ENCODE results near the gene RSPO4. TPM values are rescaled to one million over a fixed set of nuclear protein-coding genes. Genes with fewer than 3 reads are reported as not detected.

The RSPO4 gene
- total RNA-seq, 1 experiment from 2014 or later, result not detected

DNA sequence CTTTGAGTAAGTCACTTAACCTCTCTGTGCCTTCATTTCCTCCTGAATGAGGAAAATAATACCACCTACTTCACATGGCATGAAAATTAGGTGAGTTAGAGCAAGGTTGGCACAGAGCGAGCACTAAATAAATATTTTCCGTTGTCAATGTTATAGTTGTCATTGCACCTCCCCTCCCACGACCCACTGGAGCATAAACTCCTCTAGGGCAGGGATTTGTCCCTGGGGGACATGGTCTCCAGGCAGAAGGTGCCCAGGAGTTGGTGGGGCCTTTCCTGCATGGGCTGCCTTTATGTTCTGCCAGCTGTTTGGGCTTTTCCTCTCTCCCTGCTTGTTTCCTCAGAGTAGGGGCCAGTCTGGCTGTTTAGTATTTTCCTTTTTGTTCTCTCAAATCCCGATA, 84.7 kb downstream of the RSPO4 start:
- Histone ChIP-seq H3K27ac (no peak overlapping the region), H3K4me3 (no peak overlapping the region), H3K9me3 (ENCODE audit: insufficient read depth, low read depth) (no peaks in the 10 kb centered on the region), H3K4me1 (replicated peaks; ENCODE audit: insufficient read depth) (no peaks in the 10 kb centered on the region), H3K9me2 (ENCODE audit: insufficient read depth) (no peaks in the 10 kb centered on the region), H4K20me1 (ENCODE audit: insufficient read depth) (no peaks in the 10 kb centered on the region), H2AFZ (no peak overlapping the region), H3K27me3 (ENCODE audit: insufficient read depth, low read depth) (peaks cover 27% of the 10 kb centered on the region), H3K4me2 (no peak overlapping the region), H3K79me2 (ENCODE audit: low read depth) (no peaks in the 10 kb centered on the region), H3K36me3 (ENCODE audit: low read depth) (no peaks in the 10 kb centered on the region), H3F3A (ENCODE audit: insufficient read depth, low read depth) (no peaks in the 10 kb centered on the region)
- TF ChIP-seq CTCF (conservative IDR thresholded peaks at IDR 0.05) (no peak), EZH2 (IDR thresholded peaks at IDR 0.05; ENCODE audit: low read depth) (no peak)
- DNase-seq, result no peak
- BruUV-seq (replicated peaks), result no TSS peak
- CTCF ChIA-PET, result no interaction called here
- POLR2A ChIA-PET (ENCODE audit: unreplicated experiment), result no interaction called here
- intact Hi-C loops (cut with micrococcal nuclease; ENCODE audit: unreplicated experiment), result no loop called here

GRCh38 chr20:916825-917224, 85.3 kb downstream of the RSPO4 start:
- TF ChIP-seq EZH2 (IDR thresholded peaks at IDR 0.05; ENCODE audit: low read depth), result no peak
- TF ChIP-seq CTCF (conservative IDR thresholded peaks at IDR 0.05), result no peak
- BruUV-seq (replicated peaks), result no TSS peak
- no peak overlapping the region for H3K4me3 ChIP-seq
- no peaks in the 10 kb centered on the region for H3K36me3 ChIP-seq (ENCODE audit: low read depth)
- H3K27ac ChIP-seq, result no peak overlapping the region
- peaks cover 27% of the 10 kb centered on the region for H3K27me3 ChIP-seq (ENCODE audit: insufficient read depth, low read depth)
- H3K9me2 ChIP-seq (ENCODE audit: insufficient read depth), result no peaks in the 10 kb centered on the region
- H3K79me2 ChIP-seq (ENCODE audit: low read depth), result no peaks in the 10 kb centered on the region
- H4K20me1 ChIP-seq (ENCODE audit: insufficient read depth), result no peaks in the 10 kb centered on the region
- ChIA-PET CTCF (no interaction called here), POLR2A (ENCODE audit: unreplicated experiment) (no interaction called here)
- intact Hi-C loops (cut with micrococcal nuclease; ENCODE audit: unreplicated experiment), result no loop called here
- no peaks in the 10 kb centered on the region for H3F3A ChIP-seq (ENCODE audit: insufficient read depth, low read depth)
- no peak overlapping the region for H3K4me2 ChIP-seq
- H3K4me1 ChIP-seq (replicated peaks; ENCODE audit: insufficient read depth), result no peaks in the 10 kb centered on the region
- H2AFZ ChIP-seq, result no peak overlapping the region
- DNase-seq, result no peak
- no peaks in the 10 kb centered on the region for H3K9me3 ChIP-seq (ENCODE audit: insufficient read depth, low read depth)

- Histone ChIP-seq H3K9me2 (ENCODE audit: insufficient read depth) (no peaks in the 10 kb centered on the region), H4K20me1 (ENCODE audit: insufficient read depth) (no peaks in the 10 kb centered on the region), H3F3A (ENCODE audit: insufficient read depth, low read depth) (no peaks in the 10 kb centered on the region), H3K9me3 (ENCODE audit: insufficient read depth, low read depth) (no peaks in the 10 kb centered on the region), H3K79me2 (ENCODE audit: low read depth) (no peaks in the 10 kb centered on the region), H3K4me1 (replicated peaks; ENCODE audit: insufficient read depth) (no peaks in the 10 kb centered on the region), H3K27me3 (ENCODE audit: insufficient read depth, low read depth) (peaks cover 27% of the 10 kb centered on the region), H3K4me2 (no peak within 1 kb of the TSS), H3K4me3 (no peak within 1 kb of the TSS), H2AFZ (no peak within 1 kb of the TSS), H3K27ac (no peak within 1 kb of the TSS), H3K36me3 (ENCODE audit: low read depth) (no peaks in the 10 kb centered on the region)
- TF ChIP-seq EZH2 (IDR thresholded peaks at IDR 0.05; ENCODE audit: low read depth) (no peak), CTCF (conservative IDR thresholded peaks at IDR 0.05) (no peak)
- DNase-seq, result no peak
- intact Hi-C loops (cut with micrococcal nuclease; ENCODE audit: unreplicated experiment), result no loop called here
- ChIA-PET POLR2A (ENCODE audit: unreplicated experiment) (no interaction called here), CTCF (no interaction called here)
- no TSS peak for BruUV-seq (replicated peaks)
Observed at GRCh38 chr20:916125-916799, 85.8 kb downstream of the RSPO4 start, which contains the start of gene ANGPT4. Gene ANGPT4 (minus strand): TSS chr20:916334. CDS start chr20:916214, 120 bp downstream.

Measured in PC-9 (cell line).